HG02678 (cell line): ENCODE measurements around the gene MRPL1.
"Not testable (repeated sequence)": the region's sequence is repeated elsewhere in the genome, so short reads cannot be mapped to it uniquely, and the experiment has no call there.

Experiments
- ATAC-seq: cut with Tn5 transposase; IDR thresholded peaks from one replicate; pipeline ENCODE4 v1.9.1; 2021; ENCODE audit warnings: mild to moderate bottlenecking, moderate library complexity; ENCODE audit not compliant: unreplicated experiment

MRPL1 gene

DNA sequence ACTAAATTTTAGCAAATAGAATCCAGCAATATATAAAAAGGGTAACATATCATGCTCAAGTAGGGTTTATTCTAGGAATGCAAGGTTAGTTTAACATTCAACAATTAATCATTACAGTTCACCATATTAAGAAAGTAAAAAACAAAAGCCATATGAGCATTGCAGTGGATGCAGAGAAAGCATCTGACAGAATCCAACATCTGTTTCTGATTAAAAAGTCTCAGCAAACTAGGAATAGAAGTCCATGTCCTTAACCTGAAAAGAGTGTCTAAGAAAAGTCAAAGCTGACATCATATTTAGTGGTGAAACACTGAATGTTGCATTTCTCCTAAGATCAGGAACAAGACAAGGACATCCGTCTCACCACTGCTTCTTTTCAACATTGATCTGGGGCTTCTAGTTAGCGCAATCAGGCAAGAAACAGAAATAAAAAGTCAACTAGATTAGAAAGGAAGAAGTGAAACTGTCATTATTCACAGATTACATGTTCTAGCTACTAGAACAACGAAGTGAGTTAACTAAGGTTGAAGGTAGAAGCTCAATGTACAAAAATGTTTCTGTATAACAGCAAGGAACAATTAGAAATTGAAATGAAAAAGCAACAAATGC, 49.3 kb downstream of the MRPL1 start:
- ATAC-seq: peak; percentile 79

DNA sequence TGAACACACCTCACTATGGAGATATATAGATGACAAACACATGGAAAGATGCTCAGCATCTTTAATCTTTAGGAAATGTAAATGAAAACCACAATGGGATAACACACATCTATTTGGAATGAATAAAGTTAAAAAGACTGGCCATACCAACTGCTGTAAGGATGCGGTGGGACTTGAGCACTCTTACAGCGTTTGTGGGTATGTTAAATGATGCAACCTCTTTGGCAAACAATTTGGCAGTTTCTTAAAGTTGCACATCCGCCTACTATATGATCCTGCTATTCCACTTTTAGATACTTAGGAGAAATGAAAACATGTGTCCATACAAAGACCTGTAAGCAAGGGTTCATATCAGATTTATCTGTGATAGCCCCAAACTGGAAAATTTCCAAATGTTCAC, 50.7 kb downstream of the MRPL1 start:
- ATAC-seq: no peak

DNA sequence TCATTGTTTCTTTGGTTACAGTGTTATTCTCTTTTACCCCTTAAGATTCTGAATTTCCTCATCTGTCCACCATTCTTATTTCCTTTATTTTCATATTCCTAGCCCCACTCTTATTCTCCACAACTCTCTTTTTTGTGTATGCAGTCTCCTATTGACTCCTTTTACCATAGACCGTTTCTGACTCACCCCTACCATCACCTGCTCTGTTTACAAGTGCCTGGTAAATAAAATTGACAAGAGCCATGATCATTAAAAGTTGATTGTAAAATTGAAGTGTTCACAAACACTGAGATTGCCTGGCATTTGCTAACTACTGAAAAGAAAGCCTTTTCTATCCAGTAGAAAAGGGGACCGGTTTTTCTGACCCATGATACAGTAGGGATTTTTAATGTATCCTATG, 54.4 kb downstream of the MRPL1 start:
- ATAC-seq: no peak

DNA sequence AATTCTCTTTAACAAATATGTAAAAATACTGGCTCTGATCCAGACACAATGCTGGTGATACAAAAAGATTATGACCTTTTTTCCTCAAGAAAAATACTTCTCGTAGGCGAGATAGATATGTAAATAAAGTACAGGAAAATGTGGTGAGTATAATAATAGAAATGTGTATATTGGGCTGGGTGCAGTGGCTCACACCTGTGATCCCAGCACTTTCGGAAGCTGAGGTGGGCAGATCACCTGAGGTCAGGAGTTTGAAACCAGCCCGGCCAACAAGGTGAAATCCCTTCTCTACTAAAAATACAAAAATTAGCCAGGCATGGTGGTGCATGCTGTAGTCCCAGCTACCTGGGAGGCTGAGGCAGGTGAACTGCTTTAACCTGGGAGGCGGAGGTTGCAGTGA, 55.0 kb downstream of the MRPL1 start:
- no peak for ATAC-seq

DNA sequence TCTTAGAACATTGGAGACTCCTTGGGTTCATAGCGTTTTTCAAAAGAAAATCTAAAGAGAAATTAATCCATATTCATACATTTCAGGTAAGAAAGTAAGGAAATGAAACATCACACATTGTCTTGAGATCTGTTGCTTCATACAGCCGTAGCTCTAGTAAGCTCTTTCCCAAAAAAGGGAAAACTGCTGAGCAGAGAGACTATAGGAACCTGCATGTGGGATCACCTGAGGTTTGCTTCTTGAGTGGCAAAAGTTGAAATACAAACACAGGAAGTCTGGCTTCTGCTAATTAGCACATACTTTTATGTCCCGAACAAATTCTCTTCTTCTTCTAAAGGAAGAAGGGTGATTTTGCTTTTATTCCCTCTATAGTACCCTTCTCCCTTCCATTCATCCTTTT, 57.7 kb downstream of the MRPL1 start:
- no peak for ATAC-seq

DNA sequence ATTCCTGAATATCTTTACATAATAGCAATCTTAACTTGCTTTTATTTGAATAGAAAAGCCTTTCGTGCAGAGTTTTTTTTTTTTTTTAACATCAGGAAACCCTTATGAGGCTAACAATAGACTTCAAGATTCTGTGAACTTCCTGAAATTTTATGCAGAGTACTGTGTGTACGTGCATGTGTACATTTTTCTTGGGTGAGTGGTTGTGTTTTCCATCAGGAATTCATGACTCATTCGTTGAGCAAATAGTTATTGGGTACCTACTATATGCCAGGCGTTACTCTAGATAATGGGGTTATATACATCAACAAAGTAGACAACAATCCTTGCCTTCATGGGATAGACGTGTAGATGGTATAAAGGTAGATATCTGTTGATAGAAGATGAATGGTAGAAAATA, 59.1 kb downstream of the MRPL1 start:
- ATAC-seq: no peak

DNA sequence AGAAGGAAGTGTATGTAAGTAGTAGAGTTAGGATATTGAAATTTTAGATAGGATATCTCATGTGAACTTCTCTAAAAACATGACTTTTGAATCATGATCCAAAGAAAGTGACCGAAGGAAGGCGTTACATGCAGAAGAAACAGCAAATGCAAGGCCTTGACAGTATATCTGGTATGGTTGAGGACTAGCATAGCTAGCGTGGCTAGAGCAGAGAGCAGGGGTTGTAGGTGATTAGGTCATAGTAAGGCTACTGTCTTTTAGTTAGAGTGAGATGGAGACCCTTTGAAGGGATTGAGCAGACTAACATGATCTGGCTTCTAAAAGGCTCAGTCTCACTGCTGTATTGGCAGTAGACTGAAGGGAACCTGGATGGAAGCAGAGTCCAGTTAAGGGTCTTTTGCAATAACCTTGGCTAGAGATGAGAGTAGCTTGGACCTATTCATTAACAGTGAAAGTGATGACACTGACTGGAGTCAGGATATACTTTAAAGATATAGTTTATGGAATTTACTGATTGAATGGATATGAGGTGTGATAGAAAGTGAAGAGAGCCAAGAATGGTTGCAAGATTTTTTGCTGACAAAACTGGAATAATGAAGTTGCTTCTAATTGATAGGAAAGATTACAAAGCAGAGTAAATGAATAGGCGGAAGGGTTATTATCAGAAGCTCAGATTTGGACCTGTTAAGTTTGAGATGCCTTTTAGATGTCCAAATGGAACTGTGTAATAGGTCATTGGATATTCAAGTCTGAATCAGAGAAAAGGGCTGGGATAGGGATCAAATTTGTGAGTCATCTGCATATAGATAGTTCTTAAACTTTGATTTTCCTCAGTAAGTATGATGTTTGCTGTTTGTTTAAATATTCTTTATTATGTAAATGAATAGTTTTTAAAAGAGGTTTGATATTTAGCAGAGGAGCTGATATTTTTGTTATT, 59.8 kb downstream of the MRPL1 start:
- no peak for ATAC-seq

DNA sequence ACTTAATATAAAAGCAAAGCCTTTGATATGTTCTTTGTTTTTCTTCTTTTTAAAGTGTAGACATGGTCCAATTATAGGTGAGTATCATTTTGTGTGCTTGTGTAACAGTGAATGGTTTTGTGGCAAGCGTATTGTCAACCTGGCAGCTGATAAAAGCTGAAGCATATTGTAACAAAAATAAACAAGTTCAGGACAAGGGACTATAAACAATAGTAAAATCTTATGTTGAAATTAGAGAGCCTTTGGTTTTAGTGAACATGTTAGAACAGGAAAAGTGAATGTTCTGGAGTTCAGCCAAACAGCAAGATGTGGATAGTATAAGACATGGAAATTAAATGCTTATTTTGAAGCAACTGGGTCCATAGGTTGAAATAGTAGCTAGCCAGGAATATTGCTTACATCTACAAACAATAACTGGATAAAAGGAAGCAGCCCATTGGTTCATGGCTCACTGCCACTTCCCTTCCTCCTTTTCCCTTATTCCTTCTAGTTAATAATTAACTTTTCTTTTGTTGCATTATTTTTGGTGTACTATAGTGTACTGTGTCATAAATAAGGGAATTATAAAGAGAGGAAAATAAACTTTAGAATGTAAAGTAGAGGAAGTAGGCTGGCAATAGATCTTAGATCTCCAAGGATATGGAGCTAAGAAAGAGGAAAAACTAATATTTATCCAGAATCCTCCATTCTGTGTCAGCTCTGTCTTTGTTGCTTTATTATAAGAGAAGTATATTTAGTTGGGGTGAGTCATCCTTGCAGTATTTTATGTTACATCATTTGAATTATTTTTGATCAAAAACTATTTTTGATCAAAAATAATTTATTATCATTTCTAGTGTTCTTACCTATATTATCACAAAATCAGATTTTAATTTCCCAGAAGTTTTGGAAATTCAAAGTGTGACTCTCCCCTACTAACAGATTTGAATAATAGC, 65.6 kb downstream of the MRPL1 start:
- ATAC-seq: no peak

DNA sequence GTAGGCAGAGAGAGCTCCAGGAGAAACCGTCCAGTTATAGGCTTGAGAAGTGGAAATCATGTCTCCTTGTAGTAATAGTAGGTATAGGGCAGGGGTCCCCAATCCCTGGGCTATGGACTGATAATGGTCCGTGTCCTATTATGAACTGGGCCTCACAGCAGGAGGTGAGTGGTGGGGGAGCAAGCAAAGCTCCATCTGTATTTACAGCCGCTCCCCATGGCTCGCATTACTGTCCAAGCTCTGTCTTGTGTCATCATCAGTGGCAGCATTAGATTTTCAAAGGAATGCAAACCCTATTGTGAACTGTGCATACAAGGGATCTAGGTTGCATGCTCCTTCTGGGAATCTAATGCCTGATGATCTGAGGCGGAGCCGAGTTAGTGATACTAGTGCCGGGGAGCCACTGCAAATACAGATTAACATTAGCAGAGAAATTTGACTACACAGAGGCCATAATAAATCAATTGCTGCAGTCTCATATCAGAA, 67.6 kb downstream of the MRPL1 start:
- no peak for ATAC-seq

DNA sequence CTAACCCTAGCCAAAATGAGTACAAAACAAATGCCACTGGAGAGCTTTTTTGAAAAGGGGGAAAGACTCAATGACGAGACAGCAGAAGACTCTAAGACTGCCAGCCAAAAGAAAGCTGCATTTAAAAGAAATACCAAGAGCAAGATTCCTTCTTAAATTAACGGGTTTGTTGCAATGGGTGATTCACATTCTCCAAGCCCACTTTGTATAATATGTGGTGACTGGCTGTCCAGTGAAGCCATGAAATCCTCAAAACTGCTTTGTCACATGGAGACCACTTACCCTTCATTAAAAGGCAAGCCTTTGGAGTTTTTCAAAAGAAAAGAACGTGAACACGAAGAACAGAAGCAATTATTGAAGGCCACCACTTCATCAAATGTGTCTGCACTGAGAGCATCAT, 68.2 kb downstream of the MRPL1 start:
- no peak for ATAC-seq

DNA sequence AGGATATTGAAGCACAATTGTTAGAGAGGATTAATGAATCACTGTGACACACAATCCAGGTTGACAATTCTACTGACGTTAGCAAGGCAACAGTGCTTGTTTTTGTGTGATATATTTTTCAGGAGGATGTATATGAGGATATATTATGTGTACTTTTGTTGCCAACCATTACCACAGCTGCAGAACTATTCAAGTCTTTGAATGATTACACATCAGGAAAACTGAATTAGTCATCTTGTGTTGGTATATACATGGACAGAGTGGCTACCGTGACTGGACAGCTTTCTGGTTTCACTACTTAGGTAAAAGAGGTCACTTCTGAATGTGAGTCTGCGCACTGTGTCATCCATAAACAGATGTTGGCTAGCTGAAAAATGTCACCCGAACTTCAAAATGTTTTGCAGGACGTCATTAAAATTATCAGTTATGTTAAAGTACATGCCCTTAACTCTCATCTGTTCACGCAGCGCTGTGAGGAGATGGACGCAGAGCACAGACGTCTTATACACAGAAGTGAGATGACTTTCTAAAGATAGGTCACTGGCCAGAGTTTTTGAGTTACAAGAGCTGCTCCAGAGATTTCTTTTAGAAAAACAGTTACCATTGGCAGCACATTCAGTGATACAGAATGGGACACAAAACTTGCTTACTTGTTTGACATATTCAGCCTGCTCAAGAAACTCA, 69.0 kb downstream of the MRPL1 start:
- no peak for ATAC-seq

DNA sequence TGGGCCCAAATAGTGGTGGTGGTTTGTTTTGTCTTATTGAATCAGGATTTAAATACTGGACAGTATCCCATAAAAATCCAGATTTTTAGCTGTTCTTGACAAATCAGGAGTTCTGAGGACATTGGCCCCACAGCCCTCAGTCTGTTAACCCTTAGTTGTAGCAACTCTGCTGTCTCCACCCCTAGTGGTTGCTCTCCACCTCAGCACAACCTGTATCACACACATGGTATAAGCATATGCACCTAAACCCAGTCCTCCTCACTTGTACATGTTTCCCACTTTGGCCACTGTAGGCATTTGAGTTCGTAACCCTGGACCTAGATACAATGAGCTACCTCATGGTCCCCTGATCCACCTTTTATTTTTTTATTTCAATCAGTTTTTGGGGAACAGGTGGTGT, 75.9 kb downstream of the MRPL1 start:
- no peak for ATAC-seq

DNA sequence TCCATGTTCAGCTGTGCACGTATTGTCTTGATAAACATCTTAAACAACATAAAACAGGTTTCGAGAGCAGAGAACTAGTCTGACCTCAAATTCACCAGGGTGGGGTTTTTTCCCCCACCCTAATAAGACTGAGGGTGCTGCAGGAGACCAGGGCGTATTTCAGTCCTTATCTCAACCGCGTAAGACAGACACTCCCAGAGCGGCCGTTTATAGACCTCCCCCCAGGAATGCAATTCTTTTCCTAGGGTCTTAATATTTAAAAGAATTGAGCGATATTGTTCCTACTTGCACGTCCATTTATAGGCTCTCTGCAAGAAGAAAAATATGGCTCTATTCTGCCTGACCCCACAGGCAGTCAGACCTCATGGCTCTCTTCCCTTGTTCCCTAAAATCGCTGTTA, 83.3 kb downstream of the MRPL1 start:
- ATAC-seq: not testable (repeated sequence)

DNA sequence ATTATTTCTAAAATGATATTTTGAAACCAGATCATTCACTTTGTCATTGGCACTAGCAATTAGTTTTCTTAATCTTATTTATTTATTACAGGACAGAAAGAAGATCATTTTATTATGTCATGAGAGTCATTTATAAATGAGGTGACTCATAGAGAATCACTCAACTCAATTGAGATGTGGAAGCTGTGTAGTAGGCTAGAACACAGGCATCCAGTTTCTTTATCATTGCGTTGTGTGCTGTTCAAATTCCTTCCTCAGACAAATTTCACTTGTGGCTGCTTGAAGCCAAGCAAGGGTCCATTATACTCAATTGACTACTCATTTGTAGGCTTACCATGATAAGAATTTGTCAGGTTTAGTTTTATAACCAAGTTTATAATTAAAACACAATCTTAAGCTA, 87.6 kb downstream of the MRPL1 start:
- ATAC-seq: no peak

DNA sequence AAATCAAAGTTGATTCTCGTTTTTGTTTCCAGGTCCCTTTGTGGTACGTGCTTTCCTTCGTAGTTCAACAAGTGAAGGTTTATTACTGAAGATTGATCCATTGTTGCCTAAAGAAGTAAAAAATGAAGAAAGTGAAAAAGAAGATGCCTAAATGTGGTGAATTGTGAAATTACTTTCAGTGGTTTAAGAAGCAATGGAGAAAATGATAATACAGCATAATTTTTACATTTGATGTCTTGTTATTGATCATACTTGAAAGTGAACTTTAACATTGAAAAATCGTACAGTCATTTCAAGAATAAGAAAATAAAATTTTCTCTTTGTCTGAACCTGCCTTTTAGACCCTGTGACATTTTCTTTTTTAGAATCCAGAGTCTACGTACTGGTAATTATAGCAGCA, 89.8 kb downstream of the MRPL1 start:
- no peak for ATAC-seq

DNA sequence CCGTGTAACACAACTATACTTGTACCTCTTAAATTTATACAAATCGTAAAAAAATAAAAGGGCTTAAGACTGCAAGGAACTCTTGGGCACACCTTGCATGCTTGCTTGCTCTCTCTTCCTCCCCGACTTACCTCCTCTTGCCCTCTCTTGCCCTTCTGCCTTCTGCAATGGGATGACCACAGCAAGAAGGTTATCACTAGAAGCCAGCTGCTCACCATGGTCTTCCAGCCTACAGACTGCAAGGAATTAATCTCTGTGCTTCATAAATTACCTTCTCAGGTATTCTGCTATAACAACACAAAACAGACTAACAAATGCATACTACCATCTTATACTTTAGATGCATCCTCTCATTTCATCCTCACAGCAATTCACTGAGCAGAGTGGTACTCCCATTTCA, 92.1 kb downstream of the MRPL1 start:
- ATAC-seq: no peak

DNA sequence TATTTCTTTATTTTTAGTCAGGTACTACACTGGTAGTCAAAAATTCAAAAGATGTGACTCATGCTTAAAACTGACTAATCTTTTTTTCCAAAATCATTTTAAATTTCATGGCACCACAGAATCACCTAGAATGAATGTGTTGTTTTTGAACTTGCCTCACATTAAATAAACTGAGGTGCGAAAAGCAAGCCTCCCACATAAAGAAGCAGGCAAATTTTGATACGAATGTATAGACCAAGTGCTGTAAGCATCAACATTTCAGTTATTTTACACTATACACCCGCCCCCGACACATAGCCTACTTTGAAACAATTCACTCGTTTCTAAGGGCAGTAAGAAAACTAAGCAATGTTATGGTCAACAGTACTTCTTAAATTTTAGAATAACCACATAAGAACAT, 94.3 kb downstream of the MRPL1 start:
- ATAC-seq: no peak

DNA sequence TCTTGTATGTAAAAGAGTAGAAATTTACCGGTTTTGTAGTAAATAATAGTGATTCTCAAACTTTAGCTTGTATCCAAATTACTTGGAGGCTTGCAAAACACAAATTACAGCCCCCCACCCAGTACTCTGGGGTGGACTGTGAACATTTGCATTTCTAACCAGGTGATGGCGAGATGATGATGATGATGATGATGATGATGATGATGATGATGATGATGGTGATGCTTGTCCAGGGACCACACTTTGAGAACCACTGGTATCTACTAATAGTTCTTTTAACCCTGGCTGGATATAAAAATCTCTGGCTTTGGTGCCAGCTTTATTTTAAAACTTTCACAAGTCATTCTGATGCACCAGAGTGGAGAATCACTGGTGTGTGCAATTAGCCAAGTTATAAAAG, 96.3 kb downstream of the MRPL1 start:
- no peak for ATAC-seq

DNA sequence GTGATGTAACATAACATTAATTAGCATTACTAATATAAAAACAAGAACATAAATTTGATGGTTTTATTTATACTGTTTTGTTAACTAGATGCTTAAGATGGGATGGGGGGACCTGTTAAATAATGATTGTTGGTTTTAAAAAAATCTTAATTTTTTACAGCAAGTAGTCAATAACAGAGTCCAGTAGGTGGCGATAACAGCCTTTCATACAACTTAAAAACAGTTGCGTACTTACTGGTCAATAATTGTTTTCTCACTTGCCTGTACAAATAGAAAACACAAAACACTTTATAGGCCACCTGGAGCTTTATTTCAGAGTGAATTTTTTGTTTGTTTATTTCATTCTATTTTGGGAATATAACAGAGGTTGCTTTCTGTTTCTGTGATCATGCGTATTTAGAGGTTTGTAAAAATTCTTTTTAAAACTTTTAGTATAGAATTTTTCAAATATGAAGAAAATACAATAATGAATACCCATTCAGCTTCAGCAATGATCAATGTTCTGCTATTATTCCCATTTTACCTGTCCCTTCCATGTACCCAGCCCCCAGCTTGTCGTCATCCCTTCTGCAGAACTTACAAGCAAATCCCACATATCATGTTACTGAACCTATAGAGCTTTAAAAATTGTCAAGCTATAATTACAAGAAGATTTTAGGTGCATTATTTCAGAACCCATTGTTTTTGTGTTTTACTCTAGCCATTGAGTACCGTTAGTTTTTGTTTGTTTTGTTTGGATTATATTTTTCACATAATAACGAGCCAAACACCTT, 97.1 kb downstream of the MRPL1 start:
- peak; percentile 48 for ATAC-seq

DNA sequence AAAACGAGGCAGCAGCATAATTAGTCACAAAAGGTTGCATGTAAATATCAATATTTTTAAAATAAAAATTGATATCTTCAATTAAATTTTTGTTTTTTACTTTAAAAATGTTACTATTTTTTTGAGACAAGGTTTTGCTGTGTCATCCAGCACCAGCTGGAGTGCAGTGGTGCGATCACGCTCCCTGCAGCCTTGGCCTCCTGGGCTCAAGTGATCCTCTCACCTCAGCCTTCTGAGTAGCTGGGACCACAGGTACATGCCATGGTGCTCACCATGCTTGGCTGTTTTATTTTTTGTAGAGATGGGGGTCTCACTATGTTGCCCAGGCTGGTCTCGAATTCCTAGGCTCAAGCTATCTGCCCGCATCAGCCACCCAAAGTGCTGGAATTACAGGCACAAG, 97.7 kb downstream of the MRPL1 start:
- no peak for ATAC-seq
